CD14-positive monocyte (primary cell): ENCODE measurements around the gene UNC5C. TPM values are rescaled to one million over a fixed set of nuclear protein-coding genes. Genes with fewer than 3 reads are reported as not detected.

Experiments used
- DNase-seq, 3 donors: peaks; one replicate each; pipeline ENCODE4 v3.0.0-alpha.2; 2011 to 2022
- H2AFZ ChIP-seq: 2 replicates; pipeline ENCODE4 v1.6.0; 2012; ENCODE audit warnings: mild to moderate bottlenecking, low read depth, low read length, inconsistent platforms; ENCODE audit not compliant: insufficient read depth, poor library complexity, severe bottlenecking
- H3K27ac ChIP-seq, 2 donors: 1 replicate in 1 of 2; 2 replicates in 1 of 2; pipeline ENCODE4 v1.5.1; 2012 to 2013; ENCODE audit warnings: low read length in 2 of 2, control low read depth in 1 of 2, inconsistent platforms in 1 of 2, low read depth in 1 of 2, mild to moderate bottlenecking in 1 of 2
- H3K27me3 ChIP-seq, 2 donors: one replicate each; pipeline versions ENCODE4 v1.6.0 to v1.6.1; 2011 to 2013; ENCODE audit warnings: low read length in 2 of 2; ENCODE audit not compliant: control insufficient read depth in 2 of 2, insufficient read depth in 2 of 2
- H3K36me3 ChIP-seq, 2 donors: replicated peaks in 1 of 2; 1 replicate in 1 of 2; 2 replicates in 1 of 2; pipeline versions ENCODE4 v1.5.1 to v1.6.1; 2012 to 2013; ENCODE audit warnings: low read length in 2 of 2, control low read depth in 1 of 2, inconsistent platforms in 1 of 2, mild to moderate bottlenecking in 1 of 2; ENCODE audit not compliant: insufficient read depth in 2 of 2, control insufficient read depth in 1 of 2
- H3K4me1 ChIP-seq, 2 donors: 1 replicate in 1 of 2; 2 replicates in 1 of 2; pipeline versions ENCODE4 v1.5.1 to v1.6.1; 2012 to 2013; ENCODE audit warnings: low read length in 2 of 2, control low read depth in 1 of 2, inconsistent platforms in 1 of 2, mild to moderate bottlenecking in 1 of 2, moderate library complexity in 1 of 2; ENCODE audit not compliant: insufficient read depth in 2 of 2, control insufficient read depth in 1 of 2
- H3K4me2 ChIP-seq: replicated peaks from 2 replicates; pipeline ENCODE3; 2012; ENCODE audit warnings: low read length, moderate library complexity, mild to moderate bottlenecking; ENCODE audit not compliant: poor library complexity, severe bottlenecking; ENCODE audit errors: extremely low read depth
- H3K4me3 ChIP-seq, 3 experiments: fragments of 200-600 bp in 1 of 3; sonication (generic) in 1 of 3; replicated peaks in 1 of 3; 1 replicate in 2 of 3; 2 replicates in 1 of 3; pipeline ENCODE4 v1.5.1; 2011 to 2013; ENCODE audit warnings: low read length in 3 of 3, mild to moderate bottlenecking in 3 of 3, control low read depth in 2 of 3, low read depth in 2 of 3, inconsistent platforms in 1 of 3, moderate library complexity in 1 of 3
- H3K79me2 ChIP-seq: 2 replicates; pipeline ENCODE4 v1.6.0; 2012; ENCODE audit warnings: mild to moderate bottlenecking, control low read depth, inconsistent platforms, low read length, moderate library complexity; ENCODE audit not compliant: insufficient read depth
- H3K9ac ChIP-seq: 2 replicates; pipeline ENCODE4 v1.6.0; 2017; ENCODE audit warnings: low read length, mild to moderate bottlenecking; ENCODE audit not compliant: insufficient read depth, poor library complexity, severe bottlenecking
- H3K9me3 ChIP-seq, 2 donors: replicated peaks in 1 of 2; 1 replicate in 1 of 2; 2 replicates in 1 of 2; pipeline versions ENCODE4 v1.5.1 to v1.6.1; 2012 to 2013; ENCODE audit warnings: low read length in 2 of 2, control low read depth in 1 of 2; ENCODE audit not compliant: control insufficient read depth in 1 of 2, insufficient read depth in 1 of 2
- H4K20me1 ChIP-seq: 2 replicates; pipeline ENCODE4 v1.6.0; 2012; ENCODE audit warnings: mild to moderate bottlenecking, low read length, control low read depth, moderate library complexity; ENCODE audit not compliant: insufficient read depth
- H3K27ac Mint-ChIP-seq, 7 donors: one replicate each; pipeline ENCODE4 v1.8.0; 2020; ENCODE audit warnings: mild to moderate bottlenecking in 7 of 7, mixed read lengths in 7 of 7, moderate library complexity in 6 of 7, inconsistent platforms in 2 of 7
- H3K27me3 Mint-ChIP-seq, 3 donors: one replicate each; pipeline ENCODE4 v1.8.0; 2021 to 2022; ENCODE audit warnings: low read depth in 3 of 3, mild to moderate bottlenecking in 3 of 3, mixed read lengths in 3 of 3, moderate library complexity in 3 of 3, inconsistent platforms in 1 of 3
- H3K36me3 Mint-ChIP-seq, 2 donors: one replicate each; pipeline ENCODE4 v1.8.0; 2020; ENCODE audit warnings: mixed read lengths in 2 of 2, inconsistent platforms in 1 of 2, mild to moderate bottlenecking in 1 of 2
- H3K4me1 Mint-ChIP-seq: one replicate; pipeline ENCODE4 v1.8.0; 2020; ENCODE audit warnings: mild to moderate bottlenecking, mixed read lengths
- H3K4me3 Mint-ChIP-seq, 2 donors: one replicate each; pipeline ENCODE4 v1.8.0; 2020; ENCODE audit warnings: mild to moderate bottlenecking in 2 of 2, mixed read lengths in 2 of 2, moderate library complexity in 1 of 2
- H3K9me3 Mint-ChIP-seq, 7 donors: one replicate each; pipeline ENCODE4 v1.8.0; 2020 to 2022; ENCODE audit warnings: mixed read lengths in 7 of 7, mild to moderate bottlenecking in 6 of 7, moderate library complexity in 6 of 7, inconsistent platforms in 2 of 7
- WGBS: methylation state at CpG from one replicate; pipeline ENCODE4 v1.1.5; 2013; ENCODE audit warnings: missing lambda C conversion rate; ENCODE audit not compliant: insufficient coverage; 5-methylcytosine and 5-hydroxymethylcytosine counted together
- intact Hi-C, 2 donors: fragments of 100-400 bp; cut with micrococcal nuclease; formaldehyde crosslinking; loops; one replicate each; pipeline versions ENCODE4 v1.15.0 to v1.15.1; 2023
- polyA plus RNA-seq, 3 donors: library from polyadenylated mRNA; depleted of rRNA in 1 of 3; unstranded in 2 of 3; stranded (reverse) in 1 of 3; fragments of 300-500 nt in 2 of 3; fragments of >200 nt in 1 of 3; fragmentation: Illumina TruSeq in 2 of 3; gene quantifications; 1 replicate in 2 of 3; 2 replicates in 1 of 3; pipeline ENCODE4 v1.2.3, GENCODE V29; 2012 to 2021
- TF ChIP-seq, protein P1 (sequence below): fragments of 200-600 bp; IDR thresholded peaks from one replicate; pipeline ENCODE4 v1.8.0; 2022; ENCODE audit warnings: antibody characterized with exemption, mild to moderate bottlenecking

UNC5C gene
- polyA plus RNA-seq, 3 donors: 0.03 TPM; not detected in 2

DNA sequence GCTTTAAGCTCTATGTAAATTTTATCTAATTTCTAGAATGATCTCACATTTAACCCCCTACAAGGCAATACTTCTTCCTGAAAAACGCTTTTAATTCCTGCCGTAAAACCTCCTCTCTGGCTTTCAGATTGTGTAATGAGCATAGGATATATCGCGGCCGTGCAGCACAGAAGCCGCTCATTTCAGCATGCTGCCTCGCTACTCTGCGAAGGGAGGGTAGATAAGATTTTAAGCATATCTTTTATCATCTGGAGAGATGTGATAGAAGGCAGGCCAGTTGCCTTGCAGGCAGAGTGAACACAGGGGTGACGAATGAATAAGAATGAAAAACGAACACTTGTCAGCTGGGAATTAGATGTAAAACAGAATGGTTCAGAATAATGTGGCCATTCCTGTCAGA lies 265.5 kb downstream of the UNC5C start:
- Histone ChIP-seq H2AFZ (no peak overlapping the region), H3K9me3 (peaks cover 3 to 7% of the 10 kb centered on the region in 2 donors), H3K36me3 (no peaks in the 10 kb centered on the region), H3K4me1 (no peaks in the 10 kb centered on the region), H3K9ac (no peak overlapping the region), H3K4me2 (no peak overlapping the region), H3K4me3 (no peak overlapping the region), H3K79me2 (no peaks in the 10 kb centered on the region), H4K20me1 (no peaks in the 10 kb centered on the region), H3K27me3 (no peaks in the 10 kb centered on the region), H3K27ac (no peak overlapping the region)
- no peaks in the 10 kb centered on the region for H3K4me1 Mint-ChIP-seq
- H3K27me3 Mint-ChIP-seq: no peaks in the 10 kb centered on the region
- WGBS: 91% methylated on average over 4 of the region's 10 CpGs
- no peak overlapping the region for H3K4me3 Mint-ChIP-seq
- DNase-seq: no peak
- H3K9me3 Mint-ChIP-seq: peaks cover 2 to 16% (median 7%) of the 10 kb centered on the region in 7 donors
- no peak overlapping the region for H3K27ac Mint-ChIP-seq
- H3K36me3 Mint-ChIP-seq: no peaks in the 10 kb centered on the region
- intact Hi-C loops: no loop called here
- TF ChIP-seq, protein P1, sequence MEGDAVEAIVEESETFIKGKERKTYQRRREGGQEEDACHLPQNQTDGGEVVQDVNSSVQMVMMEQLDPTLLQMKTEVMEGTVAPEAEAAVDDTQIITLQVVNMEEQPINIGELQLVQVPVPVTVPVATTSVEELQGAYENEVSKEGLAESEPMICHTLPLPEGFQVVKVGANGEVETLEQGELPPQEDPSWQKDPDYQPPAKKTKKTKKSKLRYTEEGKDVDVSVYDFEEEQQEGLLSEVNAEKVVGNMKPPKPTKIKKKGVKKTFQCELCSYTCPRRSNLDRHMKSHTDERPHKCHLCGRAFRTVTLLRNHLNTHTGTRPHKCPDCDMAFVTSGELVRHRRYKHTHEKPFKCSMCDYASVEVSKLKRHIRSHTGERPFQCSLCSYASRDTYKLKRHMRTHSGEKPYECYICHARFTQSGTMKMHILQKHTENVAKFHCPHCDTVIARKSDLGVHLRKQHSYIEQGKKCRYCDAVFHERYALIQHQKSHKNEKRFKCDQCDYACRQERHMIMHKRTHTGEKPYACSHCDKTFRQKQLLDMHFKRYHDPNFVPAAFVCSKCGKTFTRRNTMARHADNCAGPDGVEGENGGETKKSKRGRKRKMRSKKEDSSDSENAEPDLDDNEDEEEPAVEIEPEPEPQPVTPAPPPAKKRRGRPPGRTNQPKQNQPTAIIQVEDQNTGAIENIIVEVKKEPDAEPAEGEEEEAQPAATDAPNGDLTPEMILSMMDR: no peak

DNA sequence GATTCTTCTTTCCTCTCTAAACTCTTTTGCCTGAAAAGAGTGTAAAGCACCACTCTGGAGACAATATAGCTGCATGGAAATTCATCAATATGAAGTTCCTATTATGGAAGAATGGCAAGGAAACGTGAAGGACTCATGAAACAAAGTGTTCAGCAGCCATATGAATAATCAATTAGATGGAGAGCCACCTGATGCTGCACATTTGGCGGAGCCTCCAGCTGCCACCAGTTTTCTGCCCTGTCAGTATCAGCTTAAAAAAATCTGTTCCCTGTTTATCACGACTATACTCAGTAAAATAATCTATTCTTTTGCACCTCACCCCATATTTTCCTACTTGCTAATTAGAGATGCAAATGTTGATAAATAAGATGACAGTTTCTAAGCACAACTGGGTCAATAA lies 276.0 kb downstream of the UNC5C start:
- WGBS: 93% methylated on average over 2 of the region's 3 CpGs
- H3K4me1 Mint-ChIP-seq: no peaks in the 10 kb centered on the region
- Histone ChIP-seq H3K4me3 (no peak overlapping the region), H3K79me2 (no peaks in the 10 kb centered on the region), H3K27me3 (no peaks in the 10 kb centered on the region), H4K20me1 (no peaks in the 10 kb centered on the region), H3K9me3 (peaks cover 0 to 2% of the 10 kb centered on the region in 2 donors), H2AFZ (no peak overlapping the region), H3K4me2 (no peak overlapping the region), H3K9ac (no peak overlapping the region), H3K4me1 (no peaks in the 10 kb centered on the region), H3K27ac (no peak overlapping the region), H3K36me3 (no peaks in the 10 kb centered on the region)
- peaks cover 0 to 2% (median 1%) of the 10 kb centered on the region in 3 donors for H3K27me3 Mint-ChIP-seq
- H3K27ac Mint-ChIP-seq: no peak overlapping the region
- no peak overlapping the region for H3K4me3 Mint-ChIP-seq
- no peaks in the 10 kb centered on the region for H3K36me3 Mint-ChIP-seq
- no peak for DNase-seq
- intact Hi-C loops: no loop called here
- peaks cover 0 to 12% (median 6%) of the 10 kb centered on the region in 7 donors for H3K9me3 Mint-ChIP-seq
- TF ChIP-seq, protein P1: no peak
